HepG2 (cell line): Measurements from ENCODE around the gene NFE2L1. TPM values are rescaled to one million over a fixed set of nuclear protein-coding genes. Genes with fewer than 3 reads are reported as not detected.

Experiments
- BRCA1 ChIP-seq: sonication (generic); formaldehyde crosslinking; IDR thresholded peaks from 2 replicates; pipeline ENCODE4 v1.4.0; 2020; ENCODE audit warnings: missing genetic modification reagents
- BRF2 ChIP-seq: sonication (generic); formaldehyde crosslinking; IDR thresholded peaks from 2 replicates; pipeline ENCODE4 v1.8.1; 2022; ENCODE audit warnings: mild to moderate bottlenecking, missing genetic modification reagents
- ETS1 ChIP-seq: sonication (generic); formaldehyde crosslinking; IDR thresholded peaks from 2 replicates; pipeline ENCODE4 v1.4.0; 2020; ENCODE audit warnings: missing genetic modification reagents
- HNRNPK ChIP-seq: fragments of 200-400 bp; formaldehyde crosslinking; IDR thresholded peaks from 2 replicates; pipeline ENCODE4 v1.6.1; 2018; ENCODE audit warnings: low read length, low read depth, moderate library complexity, mild to moderate bottlenecking; ENCODE audit not compliant: poor library complexity, severe bottlenecking
- HNRNPLL ChIP-seq: fragments of 200-400 bp; formaldehyde crosslinking; IDR thresholded peaks from 2 replicates; pipeline ENCODE4 v1.6.1; 2017; ENCODE audit warnings: mild to moderate bottlenecking, low read depth, low read length; ENCODE audit not compliant: poor library complexity, severe bottlenecking
- JUND ChIP-seq: sonication (generic); formaldehyde crosslinking; IDR thresholded peaks from 2 replicates; pipeline ENCODE4 v1.8.0; 2022; ENCODE audit warnings: mild to moderate bottlenecking, missing genetic modification reagents
- KDM1A ChIP-seq: IDR thresholded peaks from 2 replicates; pipeline ENCODE4 v1.6.1; 2016; ENCODE audit warnings: missing compliant biosample characterization
- MED8 ChIP-seq: sonication (generic); formaldehyde crosslinking; IDR thresholded peaks from 2 replicates; pipeline ENCODE4 v1.8.1; 2023; ENCODE audit warnings: mild to moderate bottlenecking, missing genetic modification reagents; ENCODE audit not compliant: insufficient replicate concordance
- POLR2AphosphoS5 ChIP-seq: IDR thresholded peaks from 2 replicates; pipeline ENCODE4 v1.6.1; 2012; ENCODE audit warnings: low read depth, low read length
- PREB ChIP-seq: sonication (generic); formaldehyde crosslinking; IDR thresholded peaks from 2 replicates; pipeline ENCODE4 v1.4.0; 2020; ENCODE audit warnings: missing genetic modification reagents
- ZMAT5 ChIP-seq: sonication (generic); formaldehyde crosslinking; IDR thresholded peaks from 2 replicates; pipeline ENCODE4 v1.5.0; 2020; ENCODE audit warnings: mild to moderate bottlenecking, low read depth, missing genetic modification reagents, borderline replicate concordance
- ZNF407 ChIP-seq: sonication (generic); formaldehyde crosslinking; IDR thresholded peaks from one replicate; pipeline ENCODE4 v1.5.1; 2020; ENCODE audit warnings: mild to moderate bottlenecking, missing genetic modification reagents; ENCODE audit errors: not compliant biosample characterization
- ZNF546 ChIP-seq: sonication (generic); formaldehyde crosslinking; conservative IDR thresholded peaks from 2 replicates; pipeline ENCODE4 v1.8.1; 2023; ENCODE audit warnings: mild to moderate bottlenecking, missing genetic modification reagents
- ZNF576 ChIP-seq: sonication (generic); formaldehyde crosslinking; IDR thresholded peaks from 2 replicates; pipeline ENCODE4 v1.4.0; 2020; ENCODE audit warnings: mild to moderate bottlenecking, missing genetic modification reagents
- ZNF879 ChIP-seq: sonication (generic); formaldehyde crosslinking; IDR thresholded peaks from 2 replicates; pipeline ENCODE4 v1.8.1; 2023; ENCODE audit warnings: missing genetic modification reagents
- ZNF883 ChIP-seq: sonication (generic); formaldehyde crosslinking; IDR thresholded peaks from 2 replicates; pipeline ENCODE4 v1.5.1; 2020; ENCODE audit warnings: mild to moderate bottlenecking, missing genetic modification reagents; ENCODE audit errors: not compliant biosample characterization
- polyA plus RNA-seq, 8 experiments: library from polyadenylated mRNA; depleted of rRNA in 3 of 8; stranded (reverse) in 7 of 8; unstranded in 1 of 8; fragments of >200 nt; fragmentation: Illumina TruSeq in 4 of 8; extraction: Trizol in 4 of 8; gene quantifications; 2 replicates each; pipeline versions ENCODE4 v1.2.1 to v1.2.3, GENCODE V29; 2011 to 2016; ENCODE audit warnings: low read depth in 4 of 8, missing spikeins in 1 of 8, mixed read lengths in 1 of 8; ENCODE audit not compliant: insufficient read depth in 1 of 8
- total RNA-seq, 5 experiments: library from RNA; depleted of rRNA; stranded (reverse); fragments of >200 nt; fragmentation: Illumina TruSeq; extraction: Trizol; gene quantifications; 2 replicates each; pipeline ENCODE4 v1.2.3, GENCODE V29; 2016; ENCODE audit warnings: low read depth in 1 of 5

NFE2L1 gene
- total and polyA plus RNA-seq, 2 of the 13 experiments (the other 11 are each of a cell fraction or from before 2014, with no cell fraction given), result 67.0 to 234 TPM

- TF ChIP-seq BRF2 (CRISPR knock-in tag) (no peak), ZNF546 (no peak; the same call in 1 of the 2 replicates), HNRNPLL (peak; percentile 72), POLR2AphosphoS5 (no peak), HNRNPK (no peak), BRCA1 (no peak), KDM1A (CRISPR knock-in tag) (no peak), MED8 (CRISPR knock-in tag) (no peak), ZMAT5 (no peak), ETS1 (no peak), ZNF879 (no peak), JUND (CRISPR knock-in tag) (no peak), ZNF883 (CRISPR knock-in tag) (no peak), PREB (CRISPR knock-in tag) (no peak), ZNF407 (CRISPR knock-in tag) (peak; percentile 76), ZNF576 (no peak)
Measured at GRCh38 chr17:48026502-48027321, 21.4 kb upstream of the NFE2L1 start (continued).
